Mesodermal cell (in vitro differentiated cells): ENCODE data around the gene SLC8A1.

Source experiments
- H3K27ac ChIP-seq: 2 replicates; pipeline ENCODE4 v1.7.0; 2013; ENCODE audit warnings: mild to moderate bottlenecking, low read depth, low read length, moderate library complexity; ENCODE audit not compliant: severe bottlenecking
- H3K36me3 ChIP-seq: 2 replicates; pipeline ENCODE4 v1.7.1; 2013; ENCODE audit warnings: mild to moderate bottlenecking, low read length, moderate library complexity; ENCODE audit not compliant: control insufficient read depth, insufficient read depth
- H3K4me1 ChIP-seq: one replicate; pipeline ENCODE4 v1.7.1; 2013; ENCODE audit warnings: mild to moderate bottlenecking, low read length; ENCODE audit not compliant: insufficient read depth, control insufficient read depth, poor library complexity, severe bottlenecking
- H3K4me3 ChIP-seq: 2 replicates; pipeline ENCODE4 v1.7.0; 2013; ENCODE audit warnings: low read length, control low read depth, mild to moderate bottlenecking; ENCODE audit not compliant: insufficient read depth, poor library complexity, severe bottlenecking; ENCODE audit errors: extremely low read depth
- H3K9me3 ChIP-seq: 2 replicates; pipeline ENCODE4 v1.7.1; 2013; ENCODE audit warnings: mild to moderate bottlenecking, low read length, moderate library complexity; ENCODE audit not compliant: control insufficient read depth
- WGBS, 2 experiments: methylation state at CpG; one replicate each; pipeline ENCODE4 v1.1.5; 2013; ENCODE audit warnings: missing lambda C conversion rate in 2 of 2; ENCODE audit not compliant: insufficient coverage in 2 of 2; 5-methylcytosine and 5-hydroxymethylcytosine counted together

Gene SLC8A1

GRCh38 chr2:40405465-40405864 lies 46.4 kb downstream of the SLC8A1 start:
- Histone ChIP-seq H3K4me3 (no peak overlapping the region), H3K9me3 (no peaks in the 10 kb centered on the region), H3K27ac (no peak overlapping the region), H3K4me1 (peaks cover 8% of the 10 kb centered on the region), H3K36me3 (no peaks in the 10 kb centered on the region)
- WGBS, 2 experiments = 93% methylated on average over 2 of the region's 3 CpGs; no CpG with 5 or more reads in 1 of the 2 experiments

GRCh38 chr2:40404517-40404916 lies 47.4 kb downstream of the SLC8A1 start:
- H3K9me3 ChIP-seq = no peaks in the 10 kb centered on the region
- H3K4me3 ChIP-seq = no peak overlapping the region
- H3K36me3 ChIP-seq = no peaks in the 10 kb centered on the region
- H3K4me1 ChIP-seq = peaks cover 10% of the 10 kb centered on the region
- H3K27ac ChIP-seq = no peak overlapping the region
- WGBS, 2 experiments = 87 to 97% methylated on average over 4 of the region's 4 CpGs

GRCh38 chr2:40403233-40403836 lies 48.6 kb downstream of the SLC8A1 start:
- WGBS, 2 experiments = 96 to 100% methylated on average over 2 to 3 of the region's 4 CpGs
- H3K9me3 ChIP-seq = no peaks in the 10 kb centered on the region
- no peak overlapping the region for H3K4me3 ChIP-seq
- H3K4me1 ChIP-seq = peaks cover 10% of the 10 kb centered on the region
- H3K36me3 ChIP-seq = no peaks in the 10 kb centered on the region
- H3K27ac ChIP-seq = no peak overlapping the region

- Histone ChIP-seq H3K4me3 (no peak overlapping the region), H3K4me1 (peaks cover 10% of the 10 kb centered on the region), H3K36me3 (no peaks in the 10 kb centered on the region), H3K9me3 (no peaks in the 10 kb centered on the region), H3K27ac (no peak overlapping the region)
- WGBS, 2 experiments = no CpG with 5 or more reads among the region's 3 CpGs
These were observed 50.0 kb downstream of the SLC8A1 start for GRCh38 chr2:40401896-40402295.

GRCh38 chr2:40400336-40400953 lies 51.4 kb downstream of the SLC8A1 start:
- peaks cover 10% of the 10 kb centered on the region for H3K4me1 ChIP-seq
- WGBS, 2 experiments = 29 to 41% methylated on average over 2 to 3 of the region's 3 CpGs
- no peak overlapping the region for H3K27ac ChIP-seq
- H3K36me3 ChIP-seq = no peaks in the 10 kb centered on the region
- H3K9me3 ChIP-seq = no peaks in the 10 kb centered on the region
- H3K4me3 ChIP-seq = no peak overlapping the region

- WGBS, 2 experiments = no CpG with 5 or more reads among the region's 1 CpG
- H3K36me3 ChIP-seq = no peaks in the 10 kb centered on the region
- H3K4me3 ChIP-seq = no peak overlapping the region
- no peak overlapping the region for H3K27ac ChIP-seq
- no peaks in the 10 kb centered on the region for H3K9me3 ChIP-seq
- H3K4me1 ChIP-seq = peaks cover 10% of the 10 kb centered on the region
These were observed 54.1 kb downstream of the SLC8A1 start for GRCh38 chr2:40397765-40398164.

- 70% methylated on average over 2 of the region's 2 CpGs; no CpG with 5 or more reads in 1 of the 2 experiments for WGBS, 2 experiments
- Histone ChIP-seq H3K4me3 (no peak overlapping the region), H3K36me3 (no peaks in the 10 kb centered on the region), H3K4me1 (peaks cover 8% of the 10 kb centered on the region), H3K9me3 (no peaks in the 10 kb centered on the region), H3K27ac (no peak overlapping the region)
These were observed 55.8 kb downstream of the SLC8A1 start for GRCh38 chr2:40396124-40396523.

GRCh38 chr2:40395169-40396073 lies 56.5 kb downstream of the SLC8A1 start:
- Histone ChIP-seq H3K27ac (no peak overlapping the region), H3K4me1 (peaks cover 1% of the 10 kb centered on the region)
- WGBS, 2 experiments = 81 to 91% methylated on average over 3 of the region's 4 CpGs

GRCh38 chr2:40394597-40394996 lies 57.3 kb downstream of the SLC8A1 start:
- H3K36me3 ChIP-seq = no peaks in the 10 kb centered on the region
- H3K4me3 ChIP-seq = no peak overlapping the region
- H3K9me3 ChIP-seq = no peaks in the 10 kb centered on the region
- no peak overlapping the region for H3K27ac ChIP-seq
- H3K4me1 ChIP-seq = no peaks in the 10 kb centered on the region
- 67 to 100% methylated on average over 1 of the region's 1 CpG for WGBS, 2 experiments

More at GRCh38 chr2:40395169-40396073, 56.5 kb downstream of the SLC8A1 start:
- H3K4me3 ChIP-seq = no peak overlapping the region
- no peaks in the 10 kb centered on the region for H3K36me3 ChIP-seq
- no peaks in the 10 kb centered on the region for H3K9me3 ChIP-seq

- no peak overlapping the region for H3K4me3 ChIP-seq
- H3K4me1 ChIP-seq = no peaks in the 10 kb centered on the region
- WGBS, 2 experiments = 92 to 100% methylated on average over 2 to 3 of the region's 4 CpGs
- no peaks in the 10 kb centered on the region for H3K9me3 ChIP-seq
- H3K36me3 ChIP-seq = no peaks in the 10 kb centered on the region
- H3K27ac ChIP-seq = no peak overlapping the region
These were observed 57.9 kb downstream of the SLC8A1 start for GRCh38 chr2:40394031-40394430.
